Measurements from ENCODE around the gene CHCHD10.

CHCHD10 gene

GRCh38 chr22:23789121-23789520 lies 21.3 kb upstream of the CHCHD10 start:
- in situ Hi-C loops (cut with HindIII; ENCODE audit: low sequenced_read_pairs): no loop called here

- in situ Hi-C loops (cut with HindIII; ENCODE audit: low sequenced_read_pairs): no loop called here
Observed at GRCh38 chr22:23787910-23788309, 20.1 kb upstream of the CHCHD10 start.

GRCh38 chr22:23787600-23787896 lies 19.8 kb upstream of the CHCHD10 start:
- in situ Hi-C loops (cut with HindIII; ENCODE audit: low sequenced_read_pairs): no loop called here

DNA sequence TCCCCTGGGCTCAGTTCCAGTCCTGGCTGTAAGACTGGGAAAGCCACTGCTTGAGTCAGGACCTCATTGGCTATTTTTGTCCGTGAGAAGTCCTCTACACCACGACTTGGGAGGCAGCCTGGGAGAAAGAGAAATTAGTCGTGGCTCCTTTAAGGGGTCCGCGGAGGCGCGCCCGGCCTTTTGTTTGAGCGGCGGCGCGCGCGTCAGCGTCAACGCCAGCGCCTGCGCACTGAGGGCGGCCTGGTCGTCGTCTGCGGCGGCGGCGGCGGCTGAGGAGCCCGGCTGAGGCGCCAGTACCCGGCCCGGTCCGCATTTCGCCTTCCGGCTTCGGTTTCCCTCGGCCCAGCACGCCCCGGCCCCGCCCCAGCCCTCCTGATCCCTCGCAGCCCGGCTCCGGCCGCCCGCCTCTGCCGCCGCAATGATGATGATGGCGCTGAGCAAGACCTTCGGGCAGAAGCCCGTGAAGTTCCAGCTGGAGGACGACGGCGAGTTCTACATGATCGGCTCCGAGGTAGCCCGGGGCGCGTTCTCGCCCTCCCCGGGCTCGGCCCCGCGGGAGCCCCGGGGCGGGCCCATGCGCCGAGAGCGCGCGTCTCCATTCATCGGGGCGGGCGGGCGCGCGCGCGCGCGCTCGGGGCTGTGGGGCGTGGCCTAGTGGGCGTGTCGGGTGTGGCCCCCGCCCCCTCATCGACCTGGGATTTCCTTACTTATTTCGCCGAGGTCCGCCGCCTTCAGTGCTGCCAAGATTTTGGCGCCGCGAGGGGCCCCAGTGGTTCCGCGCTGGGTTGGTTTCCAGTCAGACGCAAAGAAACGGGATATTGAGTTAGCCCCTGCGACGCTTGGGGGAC lies 19.2 kb upstream of the CHCHD10 start, which contains the start of gene SMARCB1:
SMARCB1 (plus strand) TSS at position 215 of the 848 bp plus-strand sequence; CDS start at position 419, 204 bp downstream.
- in situ Hi-C loops (cut with HindIII; ENCODE audit: low sequenced_read_pairs): no loop called here

DNA sequence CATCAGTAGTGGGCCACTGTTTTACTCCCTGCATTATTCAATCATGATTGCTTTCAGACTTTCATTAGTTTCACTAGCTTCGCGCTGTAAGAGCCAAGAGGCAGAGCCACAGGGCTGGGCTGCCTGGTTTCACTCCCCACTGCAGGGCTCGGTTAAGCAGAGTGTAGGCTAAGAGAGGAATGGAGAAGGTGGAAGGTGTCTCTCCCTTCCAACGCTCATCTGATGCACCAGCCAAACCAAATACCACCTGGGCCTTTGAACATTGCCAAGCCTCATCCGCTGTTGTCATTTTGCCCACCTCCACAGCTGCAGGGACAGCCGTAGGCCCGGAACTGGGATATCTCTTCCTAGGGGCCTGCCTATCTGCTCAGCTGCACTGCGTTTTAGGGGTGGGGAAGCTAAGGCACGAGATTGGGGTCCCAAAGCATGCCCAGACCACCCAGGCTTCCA lies 18.5 kb upstream of the CHCHD10 start:
- in situ Hi-C loops (cut with HindIII; ENCODE audit: low sequenced_read_pairs): no loop called here

GRCh38 chr22:23784215-23784732 lies 16.5 kb upstream of the CHCHD10 start:
- in situ Hi-C loops (cut with HindIII; ENCODE audit: low sequenced_read_pairs): no loop called here

DNA sequence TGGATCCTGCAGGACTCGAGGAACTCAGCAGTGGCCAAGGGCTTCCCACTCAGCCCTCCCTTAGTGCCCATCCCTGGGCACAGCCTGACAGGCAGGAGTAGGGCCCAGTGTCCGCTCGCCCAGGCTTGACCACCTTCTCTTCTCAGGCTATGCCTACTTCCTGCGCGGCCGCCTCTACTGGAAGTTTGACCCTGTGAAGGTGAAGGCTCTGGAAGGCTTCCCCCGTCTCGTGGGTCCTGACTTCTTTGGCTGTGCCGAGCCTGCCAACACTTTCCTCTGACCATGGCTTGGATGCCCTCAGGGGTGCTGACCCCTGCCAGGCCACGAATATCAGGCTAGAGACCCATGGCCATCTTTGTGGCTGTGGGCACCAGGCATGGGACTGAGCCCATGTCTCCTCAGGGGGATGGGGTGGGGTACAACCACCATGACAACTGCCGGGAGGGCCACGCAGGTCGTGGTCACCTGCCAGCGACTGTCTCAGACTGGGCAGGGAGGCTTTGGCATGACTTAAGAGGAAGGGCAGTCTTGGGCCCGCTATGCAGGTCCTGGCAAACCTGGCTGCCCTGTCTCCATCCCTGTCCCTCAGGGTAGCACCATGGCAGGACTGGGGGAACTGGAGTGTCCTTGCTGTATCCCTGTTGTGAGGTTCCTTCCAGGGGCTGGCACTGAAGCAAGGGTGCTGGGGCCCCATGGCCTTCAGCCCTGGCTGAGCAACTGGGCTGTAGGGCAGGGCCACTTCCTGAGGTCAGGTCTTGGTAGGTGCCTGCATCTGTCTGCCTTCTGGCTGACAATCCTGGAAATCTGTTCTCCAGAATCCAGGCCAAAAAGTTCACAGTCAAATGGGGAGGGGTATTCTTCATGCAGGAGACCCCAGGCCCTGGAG lies 15.7 kb upstream of the CHCHD10 start:
- in situ Hi-C loops (cut with HindIII; ENCODE audit: low sequenced_read_pairs): no loop called here

DNA sequence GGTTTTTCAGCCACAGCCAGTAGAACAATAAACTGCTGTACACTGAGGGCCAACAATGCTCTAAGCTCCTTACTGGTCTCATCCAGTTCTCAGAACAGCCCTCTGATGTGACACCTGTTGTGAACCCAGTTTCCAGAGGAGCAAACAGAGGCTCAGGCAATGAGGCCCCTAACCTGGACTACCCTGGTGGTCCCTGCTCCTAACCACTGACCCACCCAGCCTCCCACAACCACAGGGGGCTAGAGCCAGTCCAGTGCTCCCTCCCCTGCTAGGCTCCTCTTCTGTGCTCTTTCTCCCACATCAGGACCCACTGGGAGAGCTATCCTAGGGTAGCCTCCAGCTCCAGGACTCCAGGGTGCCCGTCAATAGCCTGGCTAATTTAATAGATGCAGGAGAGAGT lies 14.9 kb upstream of the CHCHD10 start:
- in situ Hi-C loops (cut with HindIII; ENCODE audit: low sequenced_read_pairs): no loop called here

GRCh38 chr22:23782252-23782651 lies 14.5 kb upstream of the CHCHD10 start:
- in situ Hi-C loops (cut with HindIII; ENCODE audit: low sequenced_read_pairs): no loop called here

GRCh38 chr22:23781511-23782183 lies 13.9 kb upstream of the CHCHD10 start:
- in situ Hi-C loops (cut with HindIII; ENCODE audit: low sequenced_read_pairs): no loop called here

- in situ Hi-C loops (cut with HindIII; ENCODE audit: low sequenced_read_pairs): no loop called here
Observed at GRCh38 chr22:23781065-23781464, 13.3 kb upstream of the CHCHD10 start.

GRCh38 chr22:23780146-23780748 lies 12.5 kb upstream of the CHCHD10 start:
- in situ Hi-C loops (cut with HindIII; ENCODE audit: low sequenced_read_pairs): no loop called here

GRCh38 chr22:23779731-23780130 lies 12.0 kb upstream of the CHCHD10 start:
- in situ Hi-C loops (cut with HindIII; ENCODE audit: low sequenced_read_pairs): no loop called here

- in situ Hi-C loops (cut with HindIII; ENCODE audit: low sequenced_read_pairs): no loop called here
Observed at GRCh38 chr22:23779083-23779482, 11.3 kb upstream of the CHCHD10 start.

DNA sequence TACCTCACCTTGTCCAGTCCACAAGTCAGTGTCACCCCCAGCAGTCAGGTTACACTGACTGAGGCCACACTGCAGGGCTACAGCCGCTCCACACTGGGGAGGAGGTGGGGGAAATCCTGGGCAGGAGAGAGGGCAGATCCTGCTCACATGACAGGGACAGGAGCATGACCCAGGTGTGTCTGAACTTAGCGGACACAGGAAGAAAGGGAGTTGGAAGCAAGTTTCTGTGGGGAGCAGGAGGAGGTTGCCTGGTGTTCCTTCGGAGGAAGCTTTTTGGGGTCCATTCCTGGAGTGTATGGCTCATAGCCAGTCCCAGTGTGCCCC lies 10.8 kb upstream of the CHCHD10 start:
- in situ Hi-C loops (cut with HindIII; ENCODE audit: low sequenced_read_pairs): no loop called here

- in situ Hi-C loops (cut with HindIII; ENCODE audit: low sequenced_read_pairs): no loop called here
Observed at GRCh38 chr22:23777776-23778576, 10.2 kb upstream of the CHCHD10 start.

DNA sequence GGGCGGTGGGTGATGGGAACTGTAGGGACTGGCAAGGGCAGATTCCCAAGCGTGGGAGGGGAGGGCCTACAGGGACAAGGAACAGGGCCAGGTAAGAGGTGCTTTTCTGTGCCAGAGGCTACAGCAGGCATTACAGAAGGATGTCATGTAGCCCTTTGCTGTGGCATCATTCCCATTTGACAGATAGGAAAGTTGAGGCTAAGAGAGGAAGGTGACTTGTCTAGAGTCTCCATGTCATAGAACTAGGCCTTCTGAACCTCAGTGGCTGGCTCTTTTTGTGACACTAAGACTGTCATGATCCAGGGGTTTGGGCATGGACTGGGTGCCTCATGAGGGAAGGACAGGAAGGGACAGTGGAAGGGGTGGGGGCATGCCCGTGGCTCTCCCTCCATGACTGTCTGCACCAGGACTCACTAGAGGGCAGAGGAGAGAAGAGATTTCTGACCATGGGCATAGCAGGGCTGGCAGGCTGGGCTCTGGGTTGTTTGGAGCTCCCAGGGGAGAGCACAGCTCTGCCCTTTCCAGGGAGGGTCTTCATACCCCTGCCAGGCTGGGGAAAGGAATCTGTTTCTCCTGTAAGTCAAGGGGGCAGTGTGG lies 8.1 kb upstream of the CHCHD10 start:
- in situ Hi-C loops (cut with HindIII; ENCODE audit: low sequenced_read_pairs): no loop called here

DNA sequence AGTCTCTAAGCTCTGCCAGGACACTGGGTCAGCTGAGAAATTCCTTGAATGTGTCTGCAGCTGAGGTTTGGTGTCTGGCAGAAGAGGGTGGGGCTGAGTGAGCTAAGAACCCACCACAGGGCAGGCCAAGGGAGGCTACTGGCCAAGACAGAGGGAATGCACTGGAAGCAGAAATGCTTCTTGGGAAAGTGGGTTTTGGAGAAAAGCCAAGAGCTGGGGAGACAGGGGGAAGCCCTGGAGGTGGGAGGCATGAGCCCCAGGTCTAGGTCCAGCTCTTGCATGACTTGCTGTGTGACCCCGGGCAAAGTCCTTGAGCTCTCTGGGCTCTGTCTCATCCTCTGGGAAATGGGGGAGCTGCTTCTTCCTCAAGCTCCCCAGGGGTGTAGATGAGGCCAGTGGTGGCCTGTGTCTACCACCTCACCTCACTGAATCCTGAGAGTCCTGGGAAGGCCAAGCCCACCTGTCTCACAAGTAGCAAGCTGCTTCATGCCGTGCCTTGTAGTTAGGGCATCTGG lies 7.2 kb upstream of the CHCHD10 start:
- in situ Hi-C loops (cut with HindIII; ENCODE audit: low sequenced_read_pairs): no loop called here

DNA sequence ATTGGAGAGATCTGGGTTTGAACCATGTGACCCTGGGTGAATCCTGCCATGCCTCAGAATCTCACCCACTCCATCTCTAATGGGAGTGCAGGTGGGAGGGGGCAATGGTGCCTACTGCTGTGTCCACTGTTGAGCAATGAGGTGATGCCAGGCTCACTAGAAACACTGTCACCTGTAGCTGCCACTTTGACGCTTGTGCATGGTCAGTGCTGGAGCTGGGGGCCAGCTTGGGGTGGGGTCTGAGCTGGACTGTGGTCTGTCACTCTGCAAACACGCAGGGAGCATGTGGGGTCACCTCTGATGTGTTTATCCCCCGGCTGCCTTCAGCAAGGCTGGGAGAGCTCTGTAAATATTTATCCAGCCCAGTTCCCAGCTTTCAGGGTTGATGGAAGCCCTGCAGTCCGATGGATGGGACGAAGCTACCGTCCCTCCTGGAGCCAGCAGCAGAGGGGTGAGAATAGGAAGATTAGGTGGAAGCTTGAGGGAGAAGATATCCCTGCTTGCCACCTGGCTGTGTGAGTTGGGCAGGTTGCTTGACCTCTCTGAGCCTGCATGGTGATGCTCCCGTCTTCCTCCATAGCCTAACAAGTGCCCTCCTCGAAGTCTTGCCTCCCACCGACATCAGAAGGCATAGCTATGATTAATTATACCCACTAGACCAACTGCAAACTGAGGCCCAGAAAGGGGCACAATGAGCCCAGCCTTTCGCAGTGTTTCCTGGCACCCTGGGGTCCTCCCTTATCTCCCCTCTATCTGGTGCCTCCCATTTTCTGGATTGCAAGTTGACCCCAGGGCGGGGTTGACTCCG lies 6.5 kb upstream of the CHCHD10 start:
- in situ Hi-C loops (cut with HindIII; ENCODE audit: low sequenced_read_pairs): no loop called here
